HG02885 (cell line): Measurements from ENCODE around the gene AQR.
A peak's percentile ranks its signal among the peaks of the same experiment; 100 is the strongest.
"Not testable (repeated sequence)": the region's sequence is repeated elsewhere in the genome, so short reads cannot be mapped to it uniquely, and the experiment has no call there.

Experiments
- ATAC-seq: cut with Tn5 transposase; IDR thresholded peaks from one replicate; pipeline ENCODE4 v1.9.1; 2021; ENCODE audit warnings: mild to moderate bottlenecking; ENCODE audit not compliant: unreplicated experiment, poor library complexity

Gene AQR

DNA sequence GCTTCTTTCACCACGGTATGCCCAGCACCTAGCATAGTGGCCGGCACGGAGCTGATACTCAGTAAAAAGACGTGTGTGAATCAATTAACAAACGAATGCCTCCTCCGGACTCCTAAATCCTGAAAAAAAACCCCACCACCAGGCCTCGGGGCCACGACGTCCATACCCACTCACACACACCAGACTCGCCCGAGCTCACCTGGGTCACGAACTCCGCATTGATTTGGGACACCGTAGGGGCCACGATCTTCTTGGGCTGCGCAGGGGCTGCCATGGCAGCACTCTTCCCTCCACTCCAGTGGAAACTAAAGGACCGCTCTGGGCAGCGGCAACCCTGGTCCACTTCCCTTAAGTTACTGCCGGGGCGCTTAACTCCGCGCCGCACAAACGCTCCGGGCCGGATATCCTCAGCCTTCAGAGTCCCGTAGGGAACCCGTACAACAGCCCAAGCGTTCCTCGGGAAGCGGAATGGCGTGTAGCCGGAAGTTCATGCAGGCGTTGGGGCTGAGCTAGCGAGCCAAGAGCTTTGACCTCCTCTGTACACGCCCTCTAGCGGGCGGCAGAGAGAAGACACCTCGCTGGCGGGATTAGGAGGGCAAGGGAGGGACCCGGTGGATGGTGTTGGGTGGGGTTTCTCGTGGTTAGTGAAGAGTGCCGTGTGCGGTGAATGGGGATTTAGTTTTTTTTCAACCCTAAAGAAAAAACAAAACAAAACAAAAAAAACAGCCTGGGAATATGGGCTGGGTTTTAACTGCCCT lies at the start of gene AQR:
AQR (minus strand) TSS at position 403 of the 758 bp plus-strand sequence; CDS start at position 274, 129 bp downstream.
- ATAC-seq = peak; percentile 98

- ATAC-seq = no peak
Measured at GRCh38 chr15:35014241-35014640, 44.7 kb upstream of the AQR start.

DNA sequence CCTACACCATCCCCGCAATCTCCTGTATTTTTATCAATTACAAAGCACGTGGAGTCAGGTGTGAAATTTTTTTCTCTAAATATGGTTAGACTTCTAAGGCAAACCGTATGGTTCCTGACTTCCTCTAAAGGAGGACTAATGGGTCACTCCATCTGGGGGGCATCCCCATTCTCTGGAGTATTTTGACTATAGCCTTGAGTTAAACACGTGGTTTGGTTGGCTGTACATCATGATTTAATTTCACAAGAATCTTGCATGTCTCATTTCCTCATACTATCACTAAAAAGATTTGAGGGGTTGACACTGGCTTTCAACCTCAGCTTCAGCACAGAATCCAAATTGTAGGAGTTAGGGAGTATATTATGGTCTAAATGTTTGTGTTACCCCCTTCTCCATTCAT lies 43.8 kb upstream of the AQR start:
- no peak for ATAC-seq

- no peak for ATAC-seq
Measured at GRCh38 chr15:35007397-35007796, 37.9 kb upstream of the AQR start.

GRCh38 chr15:35005933-35006332 lies 36.4 kb upstream of the AQR start:
- no peak for ATAC-seq

DNA sequence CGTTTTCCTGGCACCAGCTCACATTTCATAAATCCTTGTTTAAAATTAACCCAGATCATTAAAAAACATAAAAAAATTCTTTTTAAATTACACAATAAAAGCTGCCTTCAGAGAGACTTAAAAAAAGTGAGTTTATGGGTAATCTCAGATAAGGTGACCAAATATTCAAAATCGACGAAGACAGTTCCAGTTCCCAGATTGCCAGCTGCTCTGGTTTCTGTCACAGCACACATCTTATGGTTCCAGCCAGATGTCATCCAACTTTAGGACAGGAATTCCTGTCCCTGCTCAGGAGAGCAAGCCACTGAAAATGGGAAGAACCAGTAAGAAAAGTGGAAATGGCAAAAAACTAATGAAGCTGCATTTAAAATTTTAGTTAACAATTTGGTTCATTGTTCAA lies 34.4 kb upstream of the AQR start:
- no peak for ATAC-seq

GRCh38 chr15:35000511-35000910 lies 31.0 kb upstream of the AQR start:
- ATAC-seq = no peak

DNA sequence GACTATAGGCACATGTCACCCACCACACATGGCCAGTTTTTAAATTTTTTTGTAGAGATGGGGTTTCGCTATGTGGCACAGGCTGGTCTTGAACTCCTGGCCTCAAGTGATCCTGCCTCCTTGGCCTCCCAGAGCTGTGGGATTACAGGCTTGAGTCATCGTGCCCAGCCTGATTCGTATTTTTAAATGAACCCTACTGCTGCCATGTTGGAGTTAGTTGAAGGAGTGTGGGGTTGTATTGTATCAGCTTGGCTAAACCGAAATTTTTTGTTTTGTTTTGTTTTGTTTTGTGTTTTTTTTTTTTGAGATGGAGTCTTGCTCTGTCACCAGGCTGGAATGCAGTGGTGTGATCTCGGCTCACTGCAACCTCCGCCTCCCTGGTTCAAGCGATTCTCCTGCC lies 30.4 kb upstream of the AQR start:
- ATAC-seq = no peak

DNA sequence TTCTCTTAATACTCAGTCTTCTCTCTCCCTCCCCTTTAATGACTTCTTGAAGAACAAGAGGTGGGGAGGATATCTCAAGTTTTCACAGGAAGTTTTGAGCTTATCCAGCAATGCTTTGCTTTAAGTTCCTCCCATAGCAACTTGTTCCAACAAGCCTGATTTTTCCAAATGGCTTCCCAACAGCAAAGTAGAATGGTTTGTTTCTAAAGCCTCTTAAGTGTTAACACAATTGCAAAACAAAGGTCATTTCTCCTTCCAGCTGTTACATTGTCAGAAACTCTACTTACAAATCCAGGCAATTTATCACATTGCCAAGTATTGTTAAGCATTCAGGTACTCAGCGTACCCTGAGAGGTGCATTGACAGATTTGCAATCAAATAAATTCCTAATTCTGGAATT lies 25.4 kb upstream of the AQR start:
- no peak for ATAC-seq

- ATAC-seq = peak; percentile 91
Measured at GRCh38 chr15:34993877-34994276, 24.3 kb upstream of the AQR start.

- peak; percentile 40 for ATAC-seq
Measured at GRCh38 chr15:34993412-34993811, 23.9 kb upstream of the AQR start.

DNA sequence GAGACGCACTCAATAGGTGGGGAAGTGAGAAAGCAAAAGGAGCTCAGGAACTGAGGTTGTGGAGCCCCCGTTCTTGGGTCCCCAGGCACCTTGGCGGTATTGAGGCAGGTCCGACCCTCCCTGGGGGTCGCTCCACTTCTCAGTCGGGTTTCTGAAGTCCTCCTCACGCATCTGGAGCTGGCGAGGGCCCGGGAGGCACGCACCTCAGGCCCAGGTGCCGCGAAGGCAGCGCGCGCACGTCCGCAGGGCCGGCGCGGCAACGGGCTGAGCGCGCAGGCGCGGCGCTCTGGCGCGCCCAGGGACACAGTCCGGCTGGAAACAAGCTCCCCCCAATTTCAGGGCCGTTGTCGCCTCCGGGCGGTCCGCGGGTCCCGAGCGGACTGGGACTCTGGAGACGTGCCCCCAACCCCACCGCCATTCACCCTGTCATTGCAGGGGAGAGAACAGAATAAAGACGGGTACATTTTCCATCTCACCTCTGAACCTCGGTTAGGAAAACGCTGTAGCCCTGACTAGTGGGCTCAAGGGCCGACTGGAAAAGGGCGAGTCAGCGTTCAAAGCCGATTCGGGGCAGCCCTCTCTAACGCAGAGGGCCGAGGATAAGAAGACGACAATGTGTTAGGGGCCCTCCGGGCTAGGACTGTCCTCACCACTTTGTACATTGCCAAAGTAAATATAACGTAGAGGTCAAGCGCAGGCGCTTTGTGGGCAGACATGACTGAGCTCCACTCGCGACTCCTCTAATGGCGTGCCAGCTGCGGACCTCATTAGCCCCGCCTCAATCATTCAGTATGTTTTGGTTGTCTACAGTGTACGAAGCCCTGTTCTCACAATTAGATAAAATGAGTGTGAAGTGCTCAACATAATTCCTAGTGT lies 18.7 kb upstream of the AQR start, which contains the start of gene ZNF770:
ZNF770 (minus strand) TSS at position 261 of the 876 bp plus-strand sequence. CDS start 4,853 bp downstream, outside the sequence.
- ATAC-seq = peak; percentile 82

- peak; percentile 6 for ATAC-seq
Measured at GRCh38 chr15:34987609-34988026, 18.1 kb upstream of the AQR start.

- no peak for ATAC-seq
Measured at GRCh38 chr15:34986771-34987480, 17.4 kb upstream of the AQR start.

GRCh38 chr15:34986326-34986725 lies 16.8 kb upstream of the AQR start:
- no peak for ATAC-seq

DNA sequence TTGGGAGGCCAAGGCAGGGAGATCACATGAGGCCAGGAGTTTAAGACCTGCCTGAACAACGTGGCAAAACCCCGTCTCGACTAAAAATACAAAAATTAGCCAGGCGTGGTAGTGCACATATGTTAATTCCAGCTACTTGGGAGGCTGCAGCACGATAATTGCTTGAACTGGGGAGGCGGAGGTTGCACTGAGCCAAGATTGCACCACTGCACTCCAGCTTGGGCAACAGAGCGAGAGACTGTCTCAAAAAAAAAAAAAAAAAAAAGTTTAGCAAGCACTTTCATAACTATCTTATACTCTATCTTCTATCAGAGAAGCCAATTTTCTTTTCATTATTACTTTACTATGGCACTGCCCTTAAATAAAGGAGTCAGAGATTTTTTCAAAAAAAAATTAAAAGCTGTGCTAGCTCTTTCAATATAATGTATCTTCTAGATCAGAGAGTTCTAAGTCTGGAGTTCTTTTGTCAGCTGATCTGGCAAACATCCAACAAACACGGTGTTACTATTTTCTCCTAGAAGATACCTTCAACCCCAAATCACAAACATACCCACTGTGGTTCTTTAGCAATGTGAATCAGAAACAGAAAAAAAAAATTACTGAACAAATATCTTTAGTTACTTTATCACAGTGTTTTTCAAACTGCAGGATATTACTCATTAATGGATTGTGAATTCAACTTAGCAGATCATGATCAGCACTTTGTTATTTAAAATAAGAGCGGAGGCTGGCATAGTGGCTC lies 15.5 kb upstream of the AQR start:
- ATAC-seq = no peak

GRCh38 chr15:34976743-34977142 lies 7.2 kb upstream of the AQR start:
- no peak for ATAC-seq

GRCh38 chr15:34976073-34976472 lies 6.5 kb upstream of the AQR start:
- ATAC-seq = no peak

DNA sequence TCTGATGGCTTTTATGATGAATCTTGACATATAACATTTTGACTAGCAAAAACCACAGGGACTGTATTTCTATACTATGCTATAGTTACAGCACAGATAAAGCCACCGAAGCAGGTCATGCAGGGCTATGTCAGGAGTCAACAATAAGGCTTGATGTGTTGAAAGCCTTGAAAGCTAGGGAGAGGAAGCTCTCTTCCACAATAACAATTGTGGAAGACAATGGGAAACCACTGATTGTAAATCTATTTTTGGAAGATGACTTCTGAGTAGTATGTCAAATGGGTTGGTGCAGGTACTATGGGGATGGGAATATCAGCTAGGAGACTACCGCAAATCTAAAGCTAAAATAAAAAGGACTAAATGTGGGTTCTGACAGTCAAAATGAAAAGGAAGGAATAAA lies 4.0 kb upstream of the AQR start:
- ATAC-seq = no peak

GRCh38 chr15:34970098-34970643 lies 629 bp upstream of the AQR start:
- ATAC-seq = not testable (repeated sequence)
